ENCODE results near the gene CEP170. TPM values are rescaled to one million over a fixed set of nuclear protein-coding genes. Genes with fewer than 3 reads are reported as not detected.

Gene CEP170
- total RNA-seq, 2 donors from 2014 or later, result 9.7 to 31.4 TPM

- H3K27ac ChIP-seq, result no peak overlapping the region
- no peak overlapping the region for H3K4me3 ChIP-seq
- no peak for DNase-seq (ENCODE audit: low spot score)
- TF ChIP-seq POLR2AphosphoS5 (IDR thresholded peaks at IDR 0.05), result no peak
- no peak for TF ChIP-seq POLR2A (IDR thresholded peaks at IDR 0.05)
- TF ChIP-seq CTCF (IDR thresholded peaks at IDR 0.05), result no peak
- 97% methylated on average over 1 of the region's 1 CpG for WGBS
- H3K4me1 ChIP-seq (replicated peaks), result no peaks in the 10 kb centered on the region
- no peaks in the 10 kb centered on the region for H3K9me3 ChIP-seq
- intact Hi-C loops (cut with DNase I), result no loop called here
- no peaks in the 10 kb centered on the region for H3K36me3 ChIP-seq
- H3K27me3 ChIP-seq (replicated peaks; ENCODE audit: insufficient read depth), result no peaks in the 10 kb centered on the region
Measured at GRCh38 chr1:243246916-243247315, 8.2 kb downstream of the CEP170 start.

- Histone ChIP-seq H3K9me3 (no peaks in the 10 kb centered on the region), H3K4me3 (no peak overlapping the region), H3K27me3 (replicated peaks; ENCODE audit: insufficient read depth) (no peaks in the 10 kb centered on the region), H3K27ac (no peak overlapping the region), H3K4me1 (replicated peaks) (no peaks in the 10 kb centered on the region), H3K36me3 (no peaks in the 10 kb centered on the region)
- DNase-seq (ENCODE audit: low spot score), result no peak
- intact Hi-C loops (cut with DNase I), result no loop called here
- WGBS, result 84% methylated on average over 9 of the region's 9 CpGs
- TF ChIP-seq POLR2AphosphoS5 (IDR thresholded peaks at IDR 0.05) (no peak), POLR2A (IDR thresholded peaks at IDR 0.05) (no peak), CTCF (IDR thresholded peaks at IDR 0.05) (no peak)
Measured at GRCh38 chr1:243244432-243244841, 10.6 kb downstream of the CEP170 start.

- Histone ChIP-seq H3K4me1 (replicated peaks) (no peaks in the 10 kb centered on the region), H3K27ac (no peak overlapping the region), H3K36me3 (no peaks in the 10 kb centered on the region), H3K9me3 (no peaks in the 10 kb centered on the region), H3K27me3 (replicated peaks; ENCODE audit: insufficient read depth) (no peaks in the 10 kb centered on the region), H3K4me3 (no peak overlapping the region)
- intact Hi-C loops (cut with DNase I), result no loop called here
- no peak for TF ChIP-seq CTCF (IDR thresholded peaks at IDR 0.05)
- no peak for TF ChIP-seq POLR2AphosphoS5 (IDR thresholded peaks at IDR 0.05)
- no peak for TF ChIP-seq POLR2A (IDR thresholded peaks at IDR 0.05)
- DNase-seq (ENCODE audit: low spot score), result no peak
- WGBS, result 67% methylated on average over 4 of the region's 4 CpGs
Measured at GRCh38 chr1:243236604-243237252, 18.4 kb downstream of the CEP170 start.

- H3K36me3 ChIP-seq, result no peaks in the 10 kb centered on the region
- TF ChIP-seq POLR2AphosphoS5 (IDR thresholded peaks at IDR 0.05), result no peak
- no peak for TF ChIP-seq POLR2A (IDR thresholded peaks at IDR 0.05)
- TF ChIP-seq CTCF (IDR thresholded peaks at IDR 0.05), result no peak
- H3K27me3 ChIP-seq (replicated peaks; ENCODE audit: insufficient read depth), result no peaks in the 10 kb centered on the region
- intact Hi-C loops (cut with DNase I), result no loop called here
- no peaks in the 10 kb centered on the region for H3K4me1 ChIP-seq (replicated peaks)
- 52% methylated on average over 4 of the region's 4 CpGs for WGBS
- H3K4me3 ChIP-seq, result no peak overlapping the region
- H3K9me3 ChIP-seq, result no peaks in the 10 kb centered on the region
- DNase-seq (ENCODE audit: low spot score), result no peak
- no peak overlapping the region for H3K27ac ChIP-seq
Measured at GRCh38 chr1:243234978-243235647, 20.0 kb downstream of the CEP170 start.

GRCh38 chr1:243233908-243234307 is 21.2 kb downstream of the CEP170 start:
- no peaks in the 10 kb centered on the region for H3K36me3 ChIP-seq
- no peak overlapping the region for H3K4me3 ChIP-seq
- H3K9me3 ChIP-seq, result no peaks in the 10 kb centered on the region
- TF ChIP-seq CTCF (IDR thresholded peaks at IDR 0.05), result no peak
- TF ChIP-seq POLR2A (IDR thresholded peaks at IDR 0.05), result no peak
- no peak for DNase-seq (ENCODE audit: low spot score)
- no peaks in the 10 kb centered on the region for H3K4me1 ChIP-seq (replicated peaks)
- no peaks in the 10 kb centered on the region for H3K27me3 ChIP-seq (replicated peaks; ENCODE audit: insufficient read depth)
- intact Hi-C loops (cut with DNase I), result no loop called here
- 86% methylated on average over 2 of the region's 2 CpGs for WGBS
- H3K27ac ChIP-seq, result no peak overlapping the region
